HG03442 (cell line): Measurements from ENCODE around the gene IGFBPL1.

Experiments
- ATAC-seq: cut with Tn5 transposase; IDR thresholded peaks from one replicate; pipeline ENCODE4 v1.9.1; 2021; ENCODE audit warnings: mild to moderate bottlenecking, moderate library complexity; ENCODE audit not compliant: unreplicated experiment

The IGFBPL1 gene

GRCh38 chr9:38358390-38359296 is 65.6 kb downstream of the IGFBPL1 start:
- ATAC-seq, result no peak

- no peak for ATAC-seq
These were observed 66.7 kb downstream of the IGFBPL1 start for GRCh38 chr9:38357350-38358114.

DNA sequence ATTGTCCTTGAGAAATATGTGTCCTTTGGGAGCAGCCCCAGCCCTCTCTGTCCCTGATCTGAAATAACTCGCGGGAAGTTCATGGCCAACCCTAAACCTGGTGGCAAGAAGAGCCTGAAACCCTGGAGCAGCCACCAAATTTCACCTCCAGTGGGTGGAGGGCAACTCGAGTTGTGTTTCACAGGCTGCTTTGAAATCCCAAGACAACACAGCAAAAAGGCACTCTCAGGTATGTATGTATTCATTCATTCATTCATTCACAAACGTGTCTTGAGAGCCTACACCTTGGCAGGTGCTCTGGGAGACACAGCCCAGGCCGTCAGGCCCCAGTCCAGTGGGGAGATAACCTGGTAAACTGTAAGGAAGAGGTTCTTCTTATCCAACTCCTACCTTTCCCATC is 67.4 kb downstream of the IGFBPL1 start:
- no peak for ATAC-seq
